Stimulated activated CD4-positive, alpha-beta T cell treated with anti-CD3 and anti-CD28 coated beads, Interleukin-15, amount 100 ng/mL, for 48 hours (primary cell): ENCODE results near the gene KMT5B.

Experiments
- DNase-seq, 2 donors: peaks; one replicate each; pipeline ENCODE4 v3.0.0-alpha.2; 2020; ENCODE audit warnings: low read depth in 2 of 2

KMT5B gene

DNA sequence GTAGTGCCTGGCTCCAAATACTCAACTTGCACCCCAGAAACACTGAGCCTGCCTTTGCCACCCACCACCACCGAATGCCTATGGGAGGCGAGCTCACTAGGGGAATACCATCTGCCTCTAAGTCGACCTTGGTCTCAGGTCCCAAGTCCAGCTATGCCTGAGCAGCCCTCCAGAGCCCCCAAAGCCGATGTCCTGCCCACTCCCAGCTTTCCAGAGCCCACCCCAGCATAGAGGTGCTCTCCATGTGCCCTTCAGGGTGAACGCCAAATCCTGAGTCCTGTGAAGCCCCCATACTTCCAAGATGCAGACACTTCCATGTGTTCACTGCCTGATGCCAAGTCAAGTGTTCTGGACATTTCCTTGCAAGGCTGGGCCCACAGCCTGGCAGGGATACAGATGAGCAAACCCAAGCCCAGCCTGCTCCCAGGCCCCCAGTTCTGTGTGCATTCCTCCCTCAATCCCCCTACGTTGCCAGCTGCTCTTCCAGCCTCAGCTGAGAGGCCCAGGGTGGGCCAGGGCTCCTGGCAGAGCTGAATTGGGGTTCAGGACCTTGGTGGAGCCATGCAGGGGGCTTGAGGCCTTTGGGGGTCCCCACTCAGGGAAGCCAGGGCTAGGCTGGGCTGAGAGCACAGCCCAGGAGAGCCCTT lies 2.6 kb upstream of the KMT5B start:
- DNase-seq, result no peak

DNA sequence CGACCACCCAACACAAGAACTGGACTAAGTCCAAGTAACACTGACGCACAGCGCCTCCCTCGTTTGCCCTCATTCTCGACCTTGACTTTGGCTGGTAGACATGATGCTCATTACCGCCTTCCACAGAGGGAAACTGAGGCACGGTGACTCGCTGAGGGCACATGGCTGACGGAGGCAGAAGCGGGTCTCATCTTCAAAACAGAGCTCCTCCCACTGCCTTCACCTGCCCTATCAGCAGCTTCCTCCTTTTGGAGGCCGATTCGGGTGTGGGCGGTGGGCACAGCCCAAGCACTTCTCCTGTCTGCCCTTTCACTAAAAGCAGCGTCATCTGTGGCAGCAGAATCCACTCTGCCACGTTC lies 2.0 kb upstream of the KMT5B start:
- peak; percentile 19 to 47 for DNase-seq

DNA sequence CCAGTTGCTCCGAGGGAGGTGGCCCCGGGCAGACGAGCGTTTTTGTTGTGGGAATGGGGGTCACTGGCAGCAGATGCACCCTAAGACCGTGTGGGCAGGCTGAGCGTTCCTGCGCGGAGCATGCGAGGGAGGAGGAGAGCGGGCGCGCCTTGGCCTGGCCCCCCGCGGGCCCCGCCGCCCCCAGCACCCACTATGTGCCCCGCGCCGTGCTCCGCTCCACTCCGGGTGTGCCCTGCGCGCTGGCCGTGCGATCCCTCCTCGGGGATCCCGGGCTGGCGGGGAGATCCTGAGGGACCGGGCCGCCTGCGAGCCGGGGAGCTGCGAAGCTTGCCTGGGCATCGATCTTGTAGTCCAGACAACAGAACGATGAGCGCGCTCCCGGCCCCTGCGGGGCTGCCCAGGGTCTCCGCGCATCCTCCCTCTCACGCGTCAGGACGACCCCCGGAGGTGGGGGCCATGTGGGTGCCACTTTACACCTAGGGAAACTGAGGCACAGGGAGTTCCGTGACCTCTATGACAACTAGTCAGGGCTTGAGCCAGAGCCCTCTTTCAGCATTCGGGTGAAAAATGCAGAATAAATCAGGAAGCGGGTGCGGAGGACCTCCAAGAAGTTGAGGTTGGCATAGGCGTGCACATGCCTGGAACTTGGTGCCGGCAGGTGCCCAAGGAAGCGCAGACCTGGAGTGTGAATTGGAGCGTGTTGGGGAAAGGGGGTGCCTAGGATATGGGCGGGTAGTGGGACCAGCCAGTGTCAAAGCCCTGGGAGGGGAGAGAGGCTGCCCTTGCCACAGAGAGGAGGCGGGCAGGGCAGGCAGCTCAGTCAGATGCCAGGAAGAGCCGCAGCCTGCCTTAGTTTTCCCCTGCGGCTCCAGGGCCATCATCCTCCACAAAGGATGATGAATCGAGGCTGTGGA lies 1.3 kb upstream of the KMT5B start:
- no peak for DNase-seq

DNA sequence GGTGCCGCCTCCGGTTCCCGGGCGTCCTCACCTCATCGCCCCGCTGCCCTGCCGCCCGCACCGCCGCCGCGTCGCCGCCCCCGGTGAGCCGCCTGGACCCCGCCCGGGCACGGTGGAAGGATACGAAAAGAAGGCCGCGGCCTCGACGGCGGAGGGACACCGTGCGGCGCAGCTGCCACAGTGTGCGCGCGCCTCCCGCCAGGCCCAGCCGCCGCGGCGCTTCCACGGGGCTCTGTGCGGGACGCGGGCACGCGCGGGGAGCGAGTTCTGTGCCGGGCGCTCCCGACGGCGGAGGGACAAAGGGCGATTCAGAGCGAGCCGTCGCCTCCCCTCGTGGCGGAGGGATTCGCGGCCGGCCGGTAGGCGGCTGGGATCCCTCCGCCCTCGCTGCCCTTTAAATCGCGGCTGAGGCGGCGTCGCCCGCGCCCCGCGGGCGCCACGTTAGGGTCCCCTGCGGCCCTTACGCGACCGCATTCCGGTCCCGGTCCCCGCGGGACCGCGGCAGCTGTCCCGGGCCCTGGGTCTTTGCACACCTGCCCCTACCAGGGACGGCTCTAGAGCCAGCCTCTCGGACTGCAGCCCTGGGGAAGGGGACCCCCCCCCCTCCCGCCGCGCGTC lies 568 bp upstream of the KMT5B start:
- DNase-seq, result peak; percentile 64 to 68

DNA sequence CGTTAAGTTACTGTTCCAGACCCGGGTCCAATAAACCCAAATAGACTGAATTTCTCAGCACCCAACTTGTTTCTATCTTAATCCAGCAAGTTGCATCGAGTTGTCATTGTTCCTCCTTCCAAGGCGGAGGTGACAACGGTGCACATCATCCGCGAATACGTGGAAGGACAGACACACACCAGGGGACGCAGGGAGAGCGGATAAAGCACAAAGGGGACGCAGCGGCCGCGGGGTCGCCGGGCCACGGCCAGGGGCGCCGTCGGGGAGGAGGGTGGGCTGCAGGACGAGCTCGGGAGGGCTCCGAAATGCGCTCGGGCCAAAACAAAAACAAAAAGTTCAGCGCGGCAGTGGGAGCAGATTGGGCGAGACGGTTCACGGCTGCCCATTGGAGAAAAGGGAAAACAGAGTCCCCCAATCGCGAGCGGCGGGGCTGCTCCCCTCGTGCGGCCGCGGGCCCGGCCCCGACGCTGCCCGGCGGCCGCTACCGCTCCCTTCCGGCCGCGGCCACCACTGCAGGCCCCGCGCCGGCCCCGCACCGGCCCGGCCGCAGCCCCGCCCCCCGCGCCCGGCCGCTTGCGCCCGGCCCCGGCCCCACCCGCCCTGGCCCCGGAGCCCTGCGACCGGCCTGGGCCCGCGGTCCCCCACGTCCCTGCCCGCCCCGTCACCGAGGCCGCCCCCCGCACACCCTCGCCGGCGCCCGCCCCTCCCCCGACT lies 518 bp downstream of the KMT5B start:
- no peak for DNase-seq

DNA sequence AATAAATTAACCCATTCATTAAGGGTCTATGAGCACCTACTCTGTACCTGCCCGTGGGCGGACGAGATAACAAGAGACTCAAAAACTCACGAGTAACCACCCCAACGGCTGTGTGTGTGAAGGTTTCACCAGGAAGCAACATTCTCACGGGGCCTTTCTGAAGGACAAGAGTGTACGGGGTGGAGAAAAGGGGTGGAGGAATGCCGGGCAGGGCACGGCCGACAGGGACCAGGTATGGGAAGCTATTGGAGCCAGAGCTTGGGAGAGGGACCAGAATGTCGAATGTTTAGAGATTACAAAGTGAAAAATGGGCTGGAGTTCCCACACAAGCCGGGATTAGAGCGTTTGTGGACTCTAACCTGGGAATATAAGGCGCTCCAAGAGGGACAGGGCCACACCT lies 1.6 kb downstream of the KMT5B start:
- no peak for DNase-seq

DNA sequence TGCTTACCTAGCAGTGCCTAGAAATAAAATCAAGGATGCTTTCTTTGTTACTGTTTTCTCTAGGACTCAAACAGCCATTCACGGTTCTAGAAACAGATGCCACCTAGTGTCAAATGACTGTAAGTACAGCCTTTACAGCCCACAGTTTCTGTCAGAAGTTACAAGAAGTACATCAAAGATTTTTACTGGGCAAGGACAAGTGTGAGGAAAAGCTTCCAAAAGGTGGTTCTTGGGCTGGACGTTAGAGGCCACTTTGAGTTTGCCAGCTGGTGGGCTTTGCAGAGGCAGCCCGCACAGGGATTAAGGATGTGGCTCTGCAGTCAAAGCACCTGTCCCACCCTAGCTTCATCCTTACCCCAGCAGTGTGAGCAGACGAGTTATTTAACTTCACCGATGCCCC lies 6.9 kb downstream of the KMT5B start:
- no peak for DNase-seq

DNA sequence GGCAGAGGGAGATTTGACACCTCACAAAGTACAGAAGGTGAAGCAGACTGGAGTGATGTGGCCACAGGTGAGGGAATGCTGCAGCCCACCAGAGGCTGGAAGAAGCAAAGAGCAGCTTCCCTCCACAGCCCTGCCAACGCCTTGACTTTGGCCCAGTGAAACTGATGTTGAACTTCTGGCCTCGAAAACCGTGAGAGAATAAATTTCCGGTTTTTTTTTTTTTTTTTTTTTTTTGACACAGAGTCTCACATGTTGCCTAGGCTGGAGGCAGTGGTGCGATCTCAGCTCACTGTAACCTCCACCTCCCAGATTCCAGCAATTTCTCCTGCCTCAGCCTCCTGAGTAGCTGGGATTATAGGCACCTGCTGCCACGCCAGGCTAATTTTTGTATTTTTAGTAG lies 8.7 kb downstream of the KMT5B start:
- DNase-seq, result no peak

DNA sequence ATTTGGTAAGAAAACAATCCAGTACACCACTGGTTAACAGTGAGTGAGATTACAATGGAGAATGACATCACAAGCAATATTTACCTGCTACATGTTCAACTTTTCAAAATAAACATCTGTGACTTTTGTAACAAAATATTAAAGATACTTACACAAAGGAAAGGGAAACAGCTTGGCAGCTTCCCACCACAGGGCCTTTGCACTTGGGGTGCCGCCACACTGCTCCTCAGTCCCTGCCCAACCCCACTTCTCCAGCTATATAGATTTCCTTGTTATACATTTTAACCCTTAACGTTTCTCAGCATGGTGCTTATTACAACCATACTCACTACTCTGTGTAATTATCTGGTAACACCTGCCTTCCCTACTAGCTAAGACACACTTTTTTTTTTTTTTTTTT lies 10.9 kb downstream of the KMT5B start:
- DNase-seq, result no peak

DNA sequence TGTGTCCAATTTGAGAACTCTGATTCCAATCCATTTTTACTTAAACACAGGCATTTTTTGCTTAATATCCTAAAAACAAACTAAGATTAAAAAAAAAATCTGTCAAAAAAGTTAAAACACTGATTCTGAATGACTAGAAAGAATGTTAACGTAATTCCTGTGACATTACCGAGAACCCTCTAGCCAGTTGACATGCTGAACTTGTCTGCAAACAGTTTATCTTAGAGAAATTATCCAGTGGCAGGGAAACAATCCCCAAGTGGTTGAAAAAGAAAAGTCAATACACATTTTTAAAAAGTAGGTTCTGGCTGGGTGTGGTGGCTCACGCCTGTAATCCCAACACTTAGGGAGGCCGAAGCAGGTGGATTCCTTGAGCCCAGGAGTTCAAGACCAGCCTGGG lies 11.6 kb downstream of the KMT5B start:
- DNase-seq, result no peak

DNA sequence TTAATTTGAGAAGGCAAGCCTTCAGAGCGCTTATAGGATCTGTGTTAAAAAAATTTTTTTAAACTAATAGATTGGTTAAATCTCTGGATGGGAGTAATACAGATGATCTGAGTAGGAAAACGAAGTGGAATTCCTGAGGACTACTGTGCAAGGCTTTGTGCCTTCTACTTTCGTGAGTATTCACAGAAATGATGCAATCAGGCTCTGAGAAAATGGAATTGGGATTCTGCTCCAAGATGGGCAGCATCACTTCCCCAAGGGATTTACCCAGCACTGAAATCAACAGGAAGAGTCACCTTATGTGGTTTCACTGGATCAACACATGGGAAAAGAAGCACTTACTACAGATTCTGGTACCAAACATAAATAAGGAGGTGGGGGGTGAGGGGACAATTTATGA lies 12.5 kb downstream of the KMT5B start:
- DNase-seq, result no peak

DNA sequence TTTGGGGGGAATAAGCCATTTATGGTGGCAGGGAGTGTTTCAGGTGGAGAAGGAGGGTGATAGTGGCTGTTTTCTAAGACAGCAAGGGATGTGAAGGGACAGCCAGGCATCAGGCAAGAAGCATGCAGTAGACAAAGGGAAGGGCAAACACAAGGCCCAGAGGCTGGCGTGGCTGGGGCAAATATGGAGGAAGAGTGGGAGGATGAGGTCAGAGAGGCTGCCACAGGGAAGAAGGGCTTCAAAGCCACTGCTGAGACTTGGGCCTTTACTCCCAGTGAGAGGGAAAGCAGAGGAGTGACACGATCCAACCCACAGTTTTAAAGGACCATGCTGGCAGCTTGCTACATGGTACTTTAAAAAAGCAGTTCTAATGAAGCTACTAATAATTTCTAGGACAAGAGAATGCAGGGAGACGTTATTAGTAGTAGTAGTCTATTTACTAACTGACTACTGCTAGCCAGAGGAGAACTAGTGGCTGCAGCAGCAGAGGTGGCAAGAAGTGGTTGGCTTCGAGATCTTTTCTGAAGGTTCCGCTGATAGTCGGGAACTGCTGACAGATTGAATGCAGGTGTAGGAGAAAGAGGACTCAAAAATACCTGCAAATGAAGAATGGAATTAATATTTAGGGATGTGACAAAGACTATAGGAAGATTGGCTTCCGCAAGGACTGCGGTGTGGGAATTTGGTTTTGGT lies 13.7 kb downstream of the KMT5B start:
- DNase-seq, result no peak

DNA sequence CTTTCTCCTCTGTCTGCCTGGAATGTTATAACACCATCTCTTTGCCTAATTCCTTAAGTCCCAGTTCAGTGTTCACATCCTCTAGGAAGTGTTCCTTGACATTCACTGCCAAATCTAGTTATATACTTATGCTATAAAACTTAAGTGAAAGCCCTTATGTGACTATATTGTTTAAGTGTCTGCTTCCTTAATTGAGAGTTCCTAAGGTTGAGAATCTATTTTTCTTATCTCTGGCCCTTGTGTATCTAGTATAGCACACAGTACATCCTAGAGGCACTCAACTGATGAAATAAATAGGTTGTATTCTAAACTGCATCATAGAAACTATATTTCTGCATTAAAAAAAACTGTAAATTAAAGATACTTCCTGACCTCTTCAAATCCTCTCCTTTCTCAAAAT lies 16.9 kb downstream of the KMT5B start:
- DNase-seq, result no peak

DNA sequence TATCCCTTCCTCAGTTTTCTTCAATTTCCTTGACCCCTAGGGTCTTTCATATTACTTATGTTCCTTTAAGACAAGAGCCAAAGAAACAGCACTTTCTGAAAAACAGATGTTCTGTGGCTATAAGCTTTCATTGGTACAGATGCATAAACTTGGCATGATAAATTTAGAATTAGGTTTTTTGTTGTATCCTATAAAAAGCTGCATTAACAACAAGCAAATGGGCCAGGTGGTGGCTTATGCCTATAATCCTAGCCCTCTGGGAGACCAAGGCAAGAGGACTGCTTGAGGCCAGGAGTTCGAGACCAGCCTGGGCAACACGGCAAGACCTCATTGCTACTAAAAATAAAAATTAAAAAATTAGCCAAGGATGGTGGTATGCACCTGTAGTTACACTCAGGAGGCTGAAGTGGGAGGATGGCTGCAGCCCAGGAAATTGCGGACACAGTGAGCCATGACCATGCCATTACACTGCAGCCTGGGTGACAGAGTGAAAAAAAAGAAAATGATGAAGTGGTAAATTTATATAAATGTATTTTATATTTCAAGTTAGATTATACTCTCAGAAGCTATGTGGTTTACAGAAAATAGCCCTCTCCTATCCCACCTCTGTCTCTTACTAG lies 18.3 kb downstream of the KMT5B start:
- DNase-seq, result no peak

DNA sequence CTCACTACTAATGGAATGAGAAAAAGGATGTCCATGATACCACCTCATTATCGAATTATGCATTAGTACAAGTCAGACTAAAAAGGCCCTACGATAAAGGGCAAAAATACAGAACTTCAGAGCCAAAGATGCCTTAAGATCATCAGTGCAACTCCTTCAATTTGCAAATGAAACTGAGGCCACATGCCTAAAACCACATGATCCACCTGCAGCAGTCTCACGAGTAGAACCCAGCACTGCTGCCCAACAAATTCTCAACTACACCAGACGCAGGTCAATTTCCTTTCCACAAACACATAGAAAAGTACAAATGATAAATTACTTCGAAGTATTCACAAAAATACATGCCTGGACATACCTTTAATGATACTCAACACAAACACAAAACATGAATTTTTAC lies 20.1 kb downstream of the KMT5B start:
- DNase-seq, result no peak

DNA sequence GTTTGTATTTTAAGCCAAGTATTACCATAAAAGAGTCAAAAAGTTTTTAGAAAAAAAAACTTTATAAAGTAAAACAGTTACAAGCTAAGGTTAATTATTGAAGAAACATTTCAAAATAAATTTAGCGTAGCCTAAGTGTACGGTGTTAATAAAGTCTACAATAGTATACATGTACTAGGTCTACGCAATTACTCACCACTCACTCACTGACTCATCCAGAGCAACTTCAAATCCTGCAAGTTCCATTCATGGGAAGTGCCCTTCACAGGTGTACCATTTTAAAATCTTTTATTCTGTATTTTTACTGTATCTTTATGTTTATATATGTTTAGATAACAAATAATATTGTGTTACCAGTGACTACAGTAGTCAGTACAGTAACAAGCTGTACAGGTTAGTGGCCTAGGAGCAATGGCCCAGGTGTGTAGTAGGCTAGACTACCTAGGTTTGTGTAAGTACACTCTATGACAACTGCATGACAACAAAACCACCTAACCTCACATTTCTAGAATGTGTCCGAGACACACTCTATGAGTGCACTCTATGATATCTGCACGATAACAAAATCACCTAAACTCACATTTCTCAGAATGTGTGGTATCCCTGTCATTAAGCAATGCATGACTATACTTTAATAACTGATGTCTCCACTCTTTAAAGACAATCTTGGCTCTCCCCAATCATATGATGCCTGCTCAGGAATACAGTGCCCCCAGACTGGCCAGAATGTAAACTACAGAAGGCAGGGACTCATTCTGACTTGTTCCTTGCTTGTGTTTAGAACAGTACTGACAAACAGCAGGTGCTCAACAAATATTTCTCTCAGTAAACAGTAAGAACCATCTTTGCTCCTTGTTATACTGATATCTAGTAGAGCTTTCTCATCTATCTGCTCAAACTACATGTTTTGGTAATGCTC lies 21.2 kb downstream of the KMT5B start:
- no peak for DNase-seq

DNA sequence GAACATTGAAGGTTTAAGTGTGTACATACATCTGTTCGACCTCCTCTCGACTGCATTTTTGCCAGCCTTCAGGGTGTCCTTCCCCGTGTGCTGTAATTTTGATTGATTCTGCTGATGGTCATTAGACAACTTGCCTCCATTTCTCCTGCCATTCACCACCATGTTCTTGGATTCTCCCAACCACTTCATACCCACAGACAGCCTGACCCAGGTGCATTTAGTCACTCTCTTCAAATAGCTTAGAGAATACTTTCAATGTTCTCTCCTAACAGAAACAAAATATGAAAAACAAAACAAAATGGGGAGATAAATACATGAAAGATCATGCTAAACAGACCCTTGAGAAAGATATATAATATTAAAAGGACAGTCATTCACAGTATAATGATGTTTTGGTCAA lies 23.2 kb downstream of the KMT5B start:
- DNase-seq, result no peak

DNA sequence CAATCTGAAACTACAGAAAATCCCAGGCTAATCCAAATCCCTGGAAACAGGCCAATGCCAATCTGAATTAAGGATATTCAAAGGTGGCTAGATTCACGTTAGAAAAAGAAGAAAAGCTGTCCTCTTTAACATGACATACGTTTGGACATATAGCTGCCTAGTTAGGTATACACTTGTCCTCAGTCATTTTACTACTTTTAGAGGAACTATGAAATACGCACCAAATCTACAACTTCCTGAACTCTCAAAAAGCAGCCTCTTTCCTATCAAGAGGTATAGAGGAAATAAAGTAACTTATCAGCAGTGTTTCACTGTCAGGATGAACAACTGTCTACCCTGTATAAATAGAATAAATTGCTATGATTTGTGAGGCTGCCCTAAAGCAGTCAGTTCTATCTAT lies 24.0 kb downstream of the KMT5B start:
- no peak for DNase-seq

DNA sequence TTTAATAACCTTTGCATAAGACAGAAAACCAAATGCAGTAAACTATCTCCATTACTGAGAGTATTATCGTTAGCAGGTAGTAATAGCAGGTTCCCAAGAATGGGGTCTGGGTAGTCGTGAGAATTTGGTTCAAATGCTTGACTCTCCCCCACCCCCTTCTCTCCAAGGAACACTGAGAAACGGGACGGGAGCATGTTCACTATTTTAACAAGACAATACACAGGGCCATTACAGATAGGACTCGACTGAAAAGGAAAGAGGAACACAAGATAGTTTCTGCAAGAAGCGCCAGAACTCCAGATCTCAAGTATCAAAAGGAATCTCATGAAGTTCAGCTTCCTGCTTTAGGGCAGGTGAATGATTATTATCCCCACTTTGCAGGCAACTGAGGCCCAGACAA lies 27.0 kb downstream of the KMT5B start:
- DNase-seq, result no peak

DNA sequence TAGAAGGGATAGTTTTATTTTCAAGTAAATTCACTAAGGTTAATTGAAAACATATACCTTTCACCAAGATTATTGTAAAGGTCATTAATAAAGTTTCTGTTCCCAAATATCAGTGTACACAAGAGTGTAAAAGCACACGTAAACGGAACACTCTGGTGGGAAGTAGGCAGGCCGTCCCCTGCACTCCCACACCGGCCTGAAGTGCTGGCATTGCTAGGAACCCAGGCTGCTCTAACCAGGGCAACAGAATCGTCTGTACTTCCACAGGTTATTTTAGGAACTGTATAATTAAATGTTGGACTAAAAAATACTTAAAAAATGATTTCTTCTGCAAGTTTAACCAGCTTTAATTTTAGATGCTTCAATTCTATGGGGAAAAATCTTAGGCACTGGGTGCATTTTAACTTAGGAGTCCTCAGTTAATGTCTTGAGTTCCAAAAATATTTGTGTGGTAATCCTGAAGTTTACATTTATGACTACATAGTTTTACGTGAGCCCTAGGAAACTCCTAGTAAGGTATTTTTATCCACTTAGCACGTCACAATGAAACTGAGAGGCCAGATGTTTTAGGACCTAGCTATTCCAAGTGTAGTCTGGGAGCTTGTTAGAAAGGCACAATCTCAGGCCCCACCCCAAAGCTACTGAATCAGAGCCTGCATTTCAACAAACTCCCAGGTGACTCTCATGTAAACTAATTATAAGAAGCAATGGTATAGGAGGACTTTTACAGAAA lies 31.2 kb downstream of the KMT5B start:
- DNase-seq, result no peak
